Mucosa of stomach (tissue), 1 donor: ENCODE data around the gene HCK.

Experiments used
- H3K27me3 ChIP-seq: one replicate; pipeline ENCODE4 v1.7.0; 2013; ENCODE audit warnings: mild to moderate bottlenecking, low read length; ENCODE audit not compliant: control insufficient read depth, insufficient read depth
- H3K36me3 ChIP-seq: one replicate; pipeline ENCODE4 v1.7.0; 2013; ENCODE audit warnings: low read length; ENCODE audit not compliant: control insufficient read depth, insufficient read depth
- H3K4me1 ChIP-seq: one replicate; pipeline ENCODE4 v1.7.0; 2013; ENCODE audit warnings: mild to moderate bottlenecking, low read length; ENCODE audit not compliant: control insufficient read depth, insufficient read depth
- H3K4me3 ChIP-seq: one replicate; pipeline ENCODE4 v1.7.0; 2013; ENCODE audit warnings: low read length
- H3K9ac ChIP-seq: one replicate; pipeline ENCODE4 v1.7.0; 2013; ENCODE audit warnings: mild to moderate bottlenecking, low read length, moderate library complexity
- H3K9me3 ChIP-seq: one replicate; pipeline ENCODE4 v1.7.0; 2013; ENCODE audit warnings: mild to moderate bottlenecking, low read length, moderate library complexity; ENCODE audit not compliant: control insufficient read depth
- donor health status: Pancreatic carcinoma.

Gene HCK

DNA sequence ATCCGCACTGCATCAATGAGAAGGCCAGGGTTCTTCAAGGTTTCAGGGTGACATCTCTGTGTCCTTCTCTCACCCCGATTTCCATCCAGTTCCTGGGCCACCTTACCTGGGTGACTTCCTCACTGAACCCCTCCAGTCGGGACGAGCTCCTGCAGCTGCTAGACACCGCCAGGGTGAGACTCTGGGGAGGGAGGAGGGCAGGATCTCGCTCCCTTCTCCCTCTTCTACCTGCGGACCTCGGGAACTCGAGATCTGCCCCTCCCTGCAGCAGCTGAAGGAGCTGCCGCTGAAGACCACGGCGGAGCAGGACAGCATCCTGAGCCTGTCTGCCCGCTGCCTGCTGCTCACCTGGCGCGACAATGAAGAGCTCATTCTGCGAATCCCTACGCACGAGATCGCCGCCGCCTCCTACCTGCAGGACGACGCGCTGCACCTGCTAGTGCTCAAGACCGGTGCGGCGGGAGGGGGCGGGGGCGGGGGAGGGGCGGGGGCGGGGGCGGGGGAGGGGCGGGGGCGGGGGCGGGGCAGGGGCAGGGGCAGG lies 34.3 kb upstream of the HCK start:
- Histone ChIP-seq H3K36me3 (no peaks in the 10 kb centered on the region), H3K4me3 (no peak overlapping the region), H3K4me1 (peaks cover 4% of the 10 kb centered on the region), H3K27me3 (peaks cover 38% of the 10 kb centered on the region), H3K9me3 (no peaks in the 10 kb centered on the region), H3K9ac (no peak overlapping the region)

DNA sequence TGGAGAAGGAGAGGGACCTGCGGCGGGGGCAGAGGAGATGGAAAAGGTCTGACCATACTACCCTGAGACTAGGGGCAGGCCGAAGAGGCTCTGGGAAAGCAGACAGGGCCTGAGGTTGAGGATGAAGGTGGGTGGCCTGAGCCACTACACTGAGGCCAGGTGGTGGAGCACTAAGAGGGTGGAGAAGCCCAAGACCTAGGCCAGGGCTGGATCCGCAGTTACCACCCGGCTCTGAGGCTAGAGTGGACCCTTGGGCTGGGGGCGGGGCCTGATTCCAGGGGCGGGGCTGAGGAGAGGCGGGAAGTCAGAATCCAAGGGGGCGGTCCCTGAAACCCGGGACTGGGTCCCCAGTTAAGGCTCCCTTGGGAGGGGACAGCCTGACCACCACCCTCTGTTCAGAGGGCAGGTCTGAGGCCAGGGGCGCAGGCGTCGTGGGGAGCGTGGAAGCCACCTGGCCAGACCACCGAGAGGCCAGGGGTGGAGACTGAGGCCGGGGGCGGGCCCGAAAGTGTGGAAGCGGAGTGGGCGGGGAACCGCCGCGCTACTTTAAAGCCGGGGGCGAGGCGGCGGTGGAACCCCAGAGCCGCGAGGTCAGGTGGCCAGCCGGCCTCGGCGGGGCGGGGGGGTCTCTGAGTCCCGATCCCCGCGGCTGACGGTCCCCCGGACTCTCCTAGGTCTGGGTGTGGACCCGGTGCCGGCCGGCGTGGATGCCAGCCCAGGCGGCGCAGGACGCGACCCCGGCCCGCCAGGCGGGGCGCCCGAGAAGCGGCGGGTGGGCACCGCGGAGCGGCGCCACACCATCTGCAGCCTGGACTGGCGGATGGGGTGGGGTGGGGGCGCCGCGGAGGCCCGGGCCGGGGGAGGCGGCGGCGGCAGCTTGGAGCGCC lies 33.5 kb upstream of the HCK start:
- Histone ChIP-seq H3K4me1 (peaks cover 4% of the 10 kb centered on the region), H3K4me3 (no peak overlapping the region), H3K36me3 (no peaks in the 10 kb centered on the region), H3K27me3 (peaks cover 41% of the 10 kb centered on the region), H3K9me3 (no peaks in the 10 kb centered on the region), H3K9ac (no peak overlapping the region)

DNA sequence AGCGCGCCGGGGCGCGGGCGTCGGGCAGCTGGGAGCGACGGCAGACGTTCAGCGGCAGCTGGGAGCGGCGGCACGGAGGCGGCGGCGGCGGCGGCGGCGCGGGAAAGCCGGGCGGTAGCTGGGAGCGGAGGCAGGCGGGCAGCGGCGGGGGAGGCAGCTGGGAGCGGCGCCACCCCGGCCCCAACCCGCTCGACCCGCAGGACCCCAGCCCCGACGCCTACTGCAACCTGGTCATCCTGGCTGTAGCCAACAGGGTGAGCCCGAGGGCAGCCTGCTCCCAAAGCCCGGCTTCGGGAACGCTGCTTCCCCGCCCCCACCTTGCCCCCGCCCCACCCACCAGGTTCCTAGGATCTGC lies 32.9 kb upstream of the HCK start:
- no peak overlapping the region for H3K4me3 ChIP-seq
- peaks cover 41% of the 10 kb centered on the region for H3K27me3 ChIP-seq
- no peaks in the 10 kb centered on the region for H3K9me3 ChIP-seq
- no peaks in the 10 kb centered on the region for H3K36me3 ChIP-seq
- H3K9ac ChIP-seq = no peak overlapping the region
- peaks cover 4% of the 10 kb centered on the region for H3K4me1 ChIP-seq

DNA sequence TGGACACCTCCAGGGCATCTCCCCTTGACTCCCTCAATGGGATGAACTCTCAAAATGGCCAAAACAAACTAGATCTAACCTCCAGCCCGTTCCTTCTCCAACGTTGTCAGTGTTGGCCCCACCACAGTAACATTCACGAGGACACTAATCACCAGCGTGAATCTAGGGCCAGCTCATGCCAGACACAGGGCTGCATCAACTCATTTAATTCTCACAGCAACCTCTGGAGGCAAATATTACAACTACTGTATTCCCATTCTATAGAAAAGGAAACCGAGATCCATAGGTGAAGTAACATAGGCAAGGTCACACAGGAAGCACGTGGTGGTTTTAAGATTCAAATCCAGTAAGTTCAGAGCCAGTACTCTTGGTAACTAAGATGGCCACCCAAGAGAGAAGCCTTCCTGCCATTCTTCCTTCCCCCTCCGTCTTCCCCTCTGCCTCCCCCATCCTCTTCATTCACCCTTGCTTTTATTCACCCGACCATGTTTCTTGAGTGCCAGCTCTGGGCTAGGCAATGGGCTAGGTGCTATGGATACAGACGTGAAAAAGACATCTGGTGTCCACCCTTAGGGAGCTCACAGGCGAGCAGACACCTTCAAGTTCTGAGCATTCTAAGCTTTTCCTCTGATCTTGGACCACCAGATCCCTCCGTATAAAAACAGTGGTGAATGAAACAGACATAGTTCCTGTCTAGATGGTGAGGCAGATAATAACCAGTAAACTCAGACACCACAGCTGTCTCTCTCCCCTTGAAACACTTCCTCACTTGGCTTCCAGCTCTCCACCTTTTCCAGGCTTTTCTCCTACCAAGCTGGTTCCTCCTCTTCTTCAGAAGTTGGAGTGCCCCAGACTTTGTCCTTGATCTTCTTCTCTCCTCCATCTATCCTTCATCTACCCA lies 32.2 kb upstream of the HCK start:
- H3K4me3 ChIP-seq = no peak overlapping the region
- peaks cover 4% of the 10 kb centered on the region for H3K4me1 ChIP-seq
- H3K9ac ChIP-seq = no peak overlapping the region
- peaks cover 44% of the 10 kb centered on the region for H3K27me3 ChIP-seq
- H3K9me3 ChIP-seq = no peaks in the 10 kb centered on the region
- no peaks in the 10 kb centered on the region for H3K36me3 ChIP-seq

DNA sequence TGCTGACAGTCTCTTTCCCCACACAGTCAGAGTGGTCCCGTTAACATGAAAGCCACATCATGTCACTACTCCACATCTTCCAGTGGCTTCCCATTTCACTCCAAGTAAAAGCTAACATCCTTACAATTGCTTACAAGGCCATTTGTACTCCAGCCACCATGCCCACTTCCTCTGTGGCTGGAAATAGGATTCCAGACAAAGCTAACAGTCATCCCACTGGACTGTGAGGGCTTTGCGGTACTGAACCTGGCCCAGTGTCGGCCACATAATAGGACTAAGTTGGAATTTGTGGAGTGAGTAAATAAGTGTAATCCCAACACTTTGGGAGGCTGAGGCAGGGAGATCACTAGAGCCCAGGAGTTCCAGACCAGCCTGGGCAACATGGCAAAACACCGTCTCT lies 31.0 kb upstream of the HCK start:
- H3K9me3 ChIP-seq = no peaks in the 10 kb centered on the region
- H3K4me3 ChIP-seq = no peak overlapping the region
- H3K4me1 ChIP-seq = peaks cover 4% of the 10 kb centered on the region
- no peak overlapping the region for H3K9ac ChIP-seq
- H3K27me3 ChIP-seq = peaks cover 50% of the 10 kb centered on the region
- H3K36me3 ChIP-seq = no peaks in the 10 kb centered on the region

DNA sequence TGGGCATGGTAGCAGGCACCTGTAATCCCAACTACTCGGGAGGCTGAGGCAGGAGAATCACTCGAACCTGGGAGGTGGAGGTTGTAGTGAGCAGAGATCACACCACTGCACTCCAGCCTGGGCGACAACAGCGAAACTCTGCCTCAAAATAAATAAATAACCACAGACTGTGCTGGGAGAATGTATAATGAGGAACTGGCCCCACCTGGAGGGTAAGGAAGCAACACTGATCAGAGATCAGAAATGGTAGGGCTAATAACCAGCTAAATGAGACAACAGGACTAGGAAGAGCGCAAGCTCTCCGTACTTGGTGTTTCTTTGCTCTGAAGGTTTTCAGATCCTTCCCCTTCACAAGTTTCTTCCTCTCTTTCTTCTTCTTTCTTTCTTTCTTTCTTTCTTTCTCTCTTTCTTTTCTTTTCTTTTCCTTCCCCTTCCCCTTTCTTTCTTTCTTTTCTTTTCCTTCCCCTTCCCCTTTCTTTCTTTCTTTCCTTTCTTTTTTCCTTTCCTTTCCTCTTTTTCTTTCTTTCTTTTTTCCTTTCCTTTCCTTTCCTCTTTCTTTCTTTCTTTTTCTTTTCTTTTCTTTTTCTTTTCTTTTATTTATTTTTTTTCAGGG lies 27.3 kb upstream of the HCK start:
- H3K9me3 ChIP-seq = no peaks in the 10 kb centered on the region
- peaks cover 31% of the 10 kb centered on the region for H3K27me3 ChIP-seq
- no peak overlapping the region for H3K9ac ChIP-seq
- no peaks in the 10 kb centered on the region for H3K4me1 ChIP-seq
- H3K4me3 ChIP-seq = no peak overlapping the region
- no peaks in the 10 kb centered on the region for H3K36me3 ChIP-seq

DNA sequence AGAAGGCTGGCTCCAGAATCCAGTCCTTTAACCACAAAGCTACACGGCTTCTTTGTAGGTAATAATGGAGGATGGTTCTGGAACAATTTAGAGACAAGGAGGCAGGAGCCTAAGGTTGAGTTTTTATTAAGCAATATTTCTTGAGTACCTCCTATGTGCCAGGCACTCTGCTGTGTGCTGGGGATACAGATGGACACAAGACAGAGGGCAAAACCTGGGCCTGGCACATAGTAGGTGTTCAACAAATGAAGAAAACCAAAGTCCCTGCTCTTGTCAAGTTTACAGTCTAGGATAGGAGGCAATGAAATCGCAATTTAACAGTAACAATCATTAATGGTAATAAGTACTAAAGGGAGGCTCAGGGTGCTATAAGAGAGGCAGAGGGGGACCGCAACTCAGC lies 24.4 kb upstream of the HCK start:
- H3K27me3 ChIP-seq = peaks cover 13% of the 10 kb centered on the region
- no peak overlapping the region for H3K9ac ChIP-seq
- H3K4me3 ChIP-seq = no peak overlapping the region
- H3K36me3 ChIP-seq = no peaks in the 10 kb centered on the region
- peaks cover 8% of the 10 kb centered on the region for H3K4me1 ChIP-seq
- H3K9me3 ChIP-seq = no peaks in the 10 kb centered on the region

- Histone ChIP-seq H3K4me1 (peaks cover 8% of the 10 kb centered on the region), H3K9me3 (no peaks in the 10 kb centered on the region), H3K27me3 (peaks cover 9% of the 10 kb centered on the region), H3K36me3 (no peaks in the 10 kb centered on the region), H3K4me3 (no peak overlapping the region), H3K9ac (no peak overlapping the region)
Observed at GRCh38 chr20:32028647-32029372, 23.2 kb upstream of the HCK start.

DNA sequence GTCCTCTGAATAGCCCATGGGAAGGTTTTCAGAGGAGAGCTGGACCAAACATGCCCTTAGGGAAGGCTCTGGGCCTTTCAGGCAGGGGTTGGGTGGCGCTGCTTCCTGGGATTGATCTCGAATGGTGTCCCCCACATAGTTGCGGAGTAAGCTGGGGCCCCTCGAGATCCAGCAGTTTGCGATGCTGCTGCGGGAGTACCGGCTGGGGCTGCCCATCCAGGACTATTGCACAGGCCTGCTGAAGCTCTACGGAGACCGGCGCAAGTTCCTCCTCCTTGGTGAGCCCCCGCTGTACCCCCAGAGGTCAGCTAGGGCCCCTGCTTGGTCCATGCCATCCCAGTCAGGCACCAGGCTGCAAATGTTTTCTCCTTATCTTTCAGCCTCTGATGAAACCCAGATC lies 22.5 kb upstream of the HCK start:
- Histone ChIP-seq H3K4me1 (peaks cover 8% of the 10 kb centered on the region), H3K9me3 (no peaks in the 10 kb centered on the region), H3K4me3 (no peak overlapping the region), H3K36me3 (no peaks in the 10 kb centered on the region), H3K27me3 (peaks cover 13% of the 10 kb centered on the region), H3K9ac (no peak overlapping the region)

- Histone ChIP-seq H3K9ac (no peak overlapping the region), H3K4me1 (peaks cover 8% of the 10 kb centered on the region), H3K9me3 (no peaks in the 10 kb centered on the region), H3K36me3 (no peaks in the 10 kb centered on the region), H3K27me3 (peaks cover 13% of the 10 kb centered on the region), H3K4me3 (no peak overlapping the region)
Observed at GRCh38 chr20:32031007-32031958, 20.8 kb upstream of the HCK start.
